Natural killer cell treated with Interleukin-12 subunit alpha and Interleukin-12 subunit beta and Interleukin-15 and Interleukin-18, amount 100 ng/mL, for 72 hours (primary cell): ENCODE data around the gene FBXW2. TPM values are rescaled to one million over a fixed set of nuclear protein-coding genes. Genes with fewer than 3 reads are reported as not detected.

Source experiments
- ATAC-seq, 2 donors: fragments of 150-1000 bp; cut with Tn5 transposase in 1 of 2; sonication (Bioruptor Pico), chemical (Tn5 transposase) in 1 of 2; 2 replicates each; pipeline ENCODE4 v1.10.0; 2021
- DNase-seq: peaks from one replicate; pipeline ENCODE4 v3.0.0; 2022; ENCODE audit warnings: low spot score
- H3K27ac Mint-ChIP-seq, 2 donors: 1 replicate in 1 of 2; 2 replicates in 1 of 2; pipeline ENCODE4 v1.8.0; 2022; ENCODE audit warnings: mixed read lengths in 2 of 2, mild to moderate bottlenecking in 1 of 2, moderate library complexity in 1 of 2
- H3K27me3 Mint-ChIP-seq, 2 donors: 1 replicate in 1 of 2; 2 replicates in 1 of 2; pipeline ENCODE4 v1.8.0; 2022; ENCODE audit warnings: mixed read lengths in 2 of 2
- H3K36me3 Mint-ChIP-seq: one replicate; pipeline ENCODE4 v1.8.0; 2022; ENCODE audit warnings: mixed read lengths
- H3K4me1 Mint-ChIP-seq, 2 donors: 1 replicate in 1 of 2; 2 replicates in 1 of 2; pipeline ENCODE4 v1.8.0; 2022; ENCODE audit warnings: low read depth in 2 of 2, mixed read lengths in 2 of 2, mild to moderate bottlenecking in 1 of 2
- H3K4me3 Mint-ChIP-seq: one replicate; pipeline ENCODE4 v1.8.0; 2022; ENCODE audit warnings: mixed read lengths
- H3K9me3 Mint-ChIP-seq: 2 replicates; pipeline ENCODE4 v1.8.0; 2022; ENCODE audit warnings: mixed read lengths
- total RNA-seq, 2 donors: library from RNA; stranded (reverse); gene quantifications; one replicate each; pipeline ENCODE4 v1.2.3, GENCODE V29; 2022

The FBXW2 gene
- total RNA-seq, 2 donors from 2014 or later, result 73.6 to 105 TPM

DNA sequence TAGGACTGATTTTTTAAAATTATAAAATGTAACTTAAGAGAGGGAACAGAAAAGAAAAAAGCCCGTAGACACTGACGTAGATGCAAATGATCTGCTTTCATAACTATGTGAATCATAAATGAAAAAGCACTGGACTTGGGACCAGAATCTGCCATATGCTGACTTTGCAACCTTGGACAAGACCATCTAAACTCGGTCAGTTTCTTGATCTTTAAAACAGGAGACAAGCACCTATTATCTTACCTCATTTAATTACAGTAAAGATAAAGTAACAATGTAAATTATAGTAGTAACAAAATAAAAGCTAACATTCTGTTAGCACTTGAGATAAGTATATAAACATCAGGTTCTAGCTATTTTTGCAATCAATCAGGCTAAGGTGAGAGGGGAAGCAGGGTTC, 20.0 kb downstream of the FBXW2 start:
- no peak for ATAC-seq
- Mint-ChIP-seq H3K27me3 (no peaks in the 10 kb centered on the region), H3K4me3 (no peak overlapping the region), H3K27ac (no peak overlapping the region), H3K4me1 (peaks cover 4 to 7% of the 10 kb centered on the region in 2 donors), H3K9me3 (no peaks in the 10 kb centered on the region), H3K36me3 (peaks cover 48% of the 10 kb centered on the region)
- no peak for DNase-seq

DNA sequence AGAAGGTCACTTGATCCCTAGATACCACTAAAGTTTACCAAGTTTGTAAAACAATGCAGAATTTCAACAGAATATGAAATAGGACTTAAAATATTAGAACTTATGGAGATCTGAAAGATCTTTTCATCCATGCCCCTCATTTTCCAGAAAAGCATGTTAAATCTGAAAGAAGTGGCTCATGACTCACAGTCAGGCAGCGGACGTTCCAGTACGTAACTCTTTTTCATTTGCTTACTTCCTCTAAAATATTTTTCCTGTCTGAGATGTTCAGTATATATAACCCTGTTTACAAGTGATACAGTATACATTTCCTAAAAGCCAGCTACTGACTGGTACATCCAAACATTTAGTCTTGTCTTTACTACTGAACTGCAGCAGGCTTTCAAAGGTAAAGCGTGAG, 22.3 kb downstream of the FBXW2 start:
- DNase-seq (no peak), ATAC-seq (no peak)
- H3K4me1 Mint-ChIP-seq, result peaks cover 2 to 4% of the 10 kb centered on the region in 2 donors
- no peaks in the 10 kb centered on the region for H3K9me3 Mint-ChIP-seq
- H3K27ac Mint-ChIP-seq, result peak overlapping the region; percentile 18 to 37
- H3K27me3 Mint-ChIP-seq, result no peaks in the 10 kb centered on the region
- peaks cover 38% of the 10 kb centered on the region for H3K36me3 Mint-ChIP-seq
- H3K4me3 Mint-ChIP-seq, result no peak overlapping the region

DNA sequence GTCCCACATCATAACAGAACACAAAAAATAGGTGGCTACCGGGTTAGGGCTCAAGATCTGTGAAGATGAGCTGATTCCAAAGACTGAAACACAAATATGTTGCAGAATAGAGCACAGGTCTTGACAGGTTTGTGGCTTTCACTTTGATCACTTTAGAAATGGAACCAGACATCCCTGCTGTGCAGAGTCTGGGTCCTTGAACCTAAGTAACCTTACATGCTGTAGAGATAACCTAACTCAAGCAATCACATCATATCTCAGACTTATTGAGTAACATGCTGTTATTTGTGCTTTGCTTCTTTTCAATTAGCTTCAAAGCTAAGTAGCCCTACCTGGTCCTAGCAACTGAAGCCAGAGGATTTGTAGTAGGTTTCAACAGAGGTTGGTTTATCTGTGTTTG, 24.3 kb downstream of the FBXW2 start:
- peaks cover 0 to 5% of the 10 kb centered on the region in 2 donors for H3K4me1 Mint-ChIP-seq
- H3K9me3 Mint-ChIP-seq, result no peaks in the 10 kb centered on the region
- no peaks in the 10 kb centered on the region for H3K27me3 Mint-ChIP-seq
- DNase-seq, result no peak
- no peak overlapping the region for H3K27ac Mint-ChIP-seq
- no peak overlapping the region for H3K4me3 Mint-ChIP-seq
- no peak for ATAC-seq
- H3K36me3 Mint-ChIP-seq, result peaks cover 32% of the 10 kb centered on the region

DNA sequence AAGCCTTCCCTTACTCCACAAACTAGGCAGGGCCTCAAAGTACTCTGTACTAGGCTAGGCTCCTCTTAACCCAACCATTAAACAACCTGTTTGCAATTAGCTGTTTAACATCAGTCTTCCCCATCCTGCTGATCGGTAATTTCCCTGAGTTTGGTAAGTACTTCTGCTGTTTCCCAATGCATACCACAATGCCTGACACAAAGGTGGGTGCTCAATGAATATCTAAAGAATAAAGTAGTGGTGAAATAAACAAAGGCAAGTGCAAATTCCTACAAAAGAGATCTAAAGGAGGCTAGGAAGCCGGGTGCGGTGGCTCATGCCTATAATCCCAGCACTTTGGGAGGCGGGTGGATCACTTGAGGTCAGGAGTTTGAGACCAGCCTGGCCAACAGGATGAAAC, 25.0 kb downstream of the FBXW2 start:
- no peak for DNase-seq
- peak overlapping the region in 1 of 2 donors; percentile 56 for H3K27ac Mint-ChIP-seq
- H3K27me3 Mint-ChIP-seq, result no peaks in the 10 kb centered on the region
- H3K36me3 Mint-ChIP-seq, result peaks cover 32% of the 10 kb centered on the region
- no peak overlapping the region for H3K4me3 Mint-ChIP-seq
- ATAC-seq, result no peak
- H3K9me3 Mint-ChIP-seq, result no peaks in the 10 kb centered on the region
- H3K4me1 Mint-ChIP-seq, result peaks cover 0 to 5% of the 10 kb centered on the region in 2 donors

DNA sequence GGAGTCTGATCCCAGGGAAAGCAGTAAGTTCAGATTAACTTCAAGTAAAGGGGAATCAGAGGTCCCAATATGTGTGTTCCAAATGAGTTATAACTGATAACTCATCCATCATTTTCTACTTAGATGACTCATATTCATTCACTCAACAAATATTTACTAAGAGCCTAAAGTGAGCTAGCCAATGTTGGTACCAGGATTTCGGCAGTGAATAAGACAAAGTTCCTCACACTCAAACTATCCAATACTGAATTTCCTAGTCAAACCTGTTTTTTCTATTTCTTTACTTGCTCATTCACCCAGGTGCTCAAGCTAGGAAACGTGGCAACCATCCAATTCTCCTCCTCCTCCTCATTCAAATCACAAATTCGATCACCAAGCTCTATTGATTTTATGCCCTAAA, 25.8 kb downstream of the FBXW2 start:
- Mint-ChIP-seq H3K27me3 (no peaks in the 10 kb centered on the region), H3K4me1 (peaks cover 0 to 5% of the 10 kb centered on the region in 2 donors), H3K4me3 (no peak overlapping the region), H3K36me3 (peaks cover 28% of the 10 kb centered on the region), H3K27ac (no peak overlapping the region), H3K9me3 (no peaks in the 10 kb centered on the region)
- DNase-seq, result no peak
- ATAC-seq, result no peak

DNA sequence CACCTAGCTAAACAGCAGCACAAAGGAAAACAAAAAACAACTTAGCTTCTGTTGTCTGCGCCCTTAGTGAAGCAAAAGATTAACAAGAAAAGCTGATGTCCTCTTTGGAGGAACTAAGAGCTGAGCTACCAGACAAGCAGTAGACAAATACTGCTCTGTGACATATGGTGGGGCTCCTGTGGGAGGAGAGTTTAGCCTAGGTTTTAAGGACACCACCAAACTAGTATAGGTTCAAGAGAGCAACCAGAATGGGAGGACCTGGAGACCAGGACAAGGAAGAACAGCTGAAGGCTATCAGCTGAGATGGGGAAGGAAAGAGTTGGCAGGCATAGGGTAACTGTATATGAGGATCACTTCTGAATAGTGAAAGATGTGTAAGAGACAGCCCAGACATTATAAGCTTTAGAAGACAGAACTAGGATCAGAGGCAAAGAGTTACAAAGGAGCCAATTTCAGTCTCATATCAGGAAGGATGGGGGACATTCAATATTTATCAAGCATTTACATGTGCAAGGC, 27.2 kb downstream of the FBXW2 start:
- peaks cover 21% of the 10 kb centered on the region for H3K36me3 Mint-ChIP-seq
- H3K4me3 Mint-ChIP-seq, result no peak overlapping the region
- ATAC-seq, result no peak
- H3K4me1 Mint-ChIP-seq, result peaks cover 0 to 5% of the 10 kb centered on the region in 2 donors
- DNase-seq, result no peak
- H3K27ac Mint-ChIP-seq, result peak overlapping the region in 1 of 2 donors; percentile 4
- H3K27me3 Mint-ChIP-seq, result no peaks in the 10 kb centered on the region
- H3K9me3 Mint-ChIP-seq, result no peaks in the 10 kb centered on the region

DNA sequence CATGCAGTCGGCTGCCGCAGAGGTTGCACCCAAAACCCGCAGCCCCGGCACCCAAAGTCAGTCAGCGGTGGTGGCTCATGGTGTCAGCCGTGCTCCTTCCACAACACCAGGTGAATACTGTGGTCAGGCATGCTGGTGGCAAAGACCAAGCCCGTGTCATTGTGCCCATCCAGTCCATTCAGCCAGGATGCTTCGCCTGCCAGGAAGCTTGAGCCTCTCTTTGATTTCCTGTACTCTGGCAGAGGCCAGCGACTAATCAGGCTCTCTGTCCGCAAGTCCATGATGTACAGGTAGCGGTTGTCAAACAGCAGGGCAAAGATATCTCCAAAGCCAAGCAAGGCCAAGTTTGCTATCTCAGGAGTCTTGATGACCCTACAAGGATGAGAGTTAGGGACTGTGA, 28.7 kb downstream of the FBXW2 start:
- Mint-ChIP-seq H3K27me3 (no peaks in the 10 kb centered on the region), H3K9me3 (no peaks in the 10 kb centered on the region), H3K4me1 (peaks cover 0 to 5% of the 10 kb centered on the region in 2 donors), H3K27ac (no peak overlapping the region), H3K36me3 (peaks cover 19% of the 10 kb centered on the region), H3K4me3 (no peak overlapping the region)
- ATAC-seq (no peak), DNase-seq (no peak)

DNA sequence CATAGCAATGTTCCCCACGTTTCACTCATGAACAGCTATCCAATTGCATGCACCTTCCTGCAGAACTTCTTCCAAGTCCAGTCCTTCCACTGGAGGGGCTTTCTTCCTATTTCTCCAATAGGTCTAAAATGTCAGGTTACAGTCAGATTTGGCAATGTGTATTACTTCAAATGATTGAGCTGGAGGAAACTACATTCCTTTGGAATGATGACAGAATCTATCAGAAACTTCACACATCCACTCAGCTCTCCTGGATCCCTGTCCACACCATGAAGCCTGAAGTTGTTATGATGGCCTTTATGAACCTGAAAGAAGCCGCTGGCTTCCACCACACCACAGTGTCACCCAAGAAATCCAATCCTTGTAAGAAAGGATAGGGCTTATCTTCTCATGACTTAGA, 32.2 kb downstream of the FBXW2 start:
- Mint-ChIP-seq H3K36me3 (peaks cover 19% of the 10 kb centered on the region), H3K27ac (no peak overlapping the region), H3K4me1 (peaks cover 0 to 3% of the 10 kb centered on the region in 2 donors), H3K9me3 (no peaks in the 10 kb centered on the region), H3K27me3 (no peaks in the 10 kb centered on the region), H3K4me3 (no peak overlapping the region)
- no peak for DNase-seq
- ATAC-seq, result no peak

DNA sequence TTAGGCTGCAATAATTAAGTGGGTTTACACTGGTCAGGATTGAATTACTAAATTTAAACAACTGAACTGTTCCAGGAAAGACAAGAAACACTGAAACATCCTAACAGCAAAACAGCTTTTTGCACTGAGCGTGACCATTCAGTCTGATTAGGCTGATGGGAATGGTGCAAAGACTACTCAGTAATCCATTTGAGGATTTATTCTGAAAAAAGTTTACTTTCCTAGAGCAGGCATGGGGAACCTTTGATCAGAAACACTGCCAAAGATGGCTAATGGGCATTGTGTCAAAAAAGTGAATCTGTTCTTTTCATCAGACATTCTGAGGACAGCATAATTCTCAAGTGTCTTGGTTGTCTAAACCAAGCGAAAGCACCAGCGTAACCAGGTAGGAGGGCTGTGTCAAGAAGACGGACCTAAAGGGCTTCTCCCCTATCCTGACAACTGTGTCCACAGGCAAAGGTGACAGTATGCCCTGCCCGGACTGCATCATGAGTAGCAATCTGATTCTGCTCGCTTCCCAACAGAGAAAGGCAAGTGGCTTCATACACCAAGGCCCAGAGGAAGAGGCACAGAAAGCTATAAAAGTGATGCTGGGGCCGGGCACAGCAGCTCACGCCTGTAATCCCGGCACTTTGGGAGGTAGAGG, 33.3 kb downstream of the FBXW2 start:
- ATAC-seq (no peak), DNase-seq (no peak)
- H3K4me1 Mint-ChIP-seq, result no peaks in the 10 kb centered on the region
- no peak overlapping the region for H3K4me3 Mint-ChIP-seq
- peak overlapping the region in 1 of 2 donors; percentile 1 for H3K27ac Mint-ChIP-seq
- H3K9me3 Mint-ChIP-seq, result no peaks in the 10 kb centered on the region
- H3K27me3 Mint-ChIP-seq, result no peaks in the 10 kb centered on the region
- peaks cover 15% of the 10 kb centered on the region for H3K36me3 Mint-ChIP-seq

DNA sequence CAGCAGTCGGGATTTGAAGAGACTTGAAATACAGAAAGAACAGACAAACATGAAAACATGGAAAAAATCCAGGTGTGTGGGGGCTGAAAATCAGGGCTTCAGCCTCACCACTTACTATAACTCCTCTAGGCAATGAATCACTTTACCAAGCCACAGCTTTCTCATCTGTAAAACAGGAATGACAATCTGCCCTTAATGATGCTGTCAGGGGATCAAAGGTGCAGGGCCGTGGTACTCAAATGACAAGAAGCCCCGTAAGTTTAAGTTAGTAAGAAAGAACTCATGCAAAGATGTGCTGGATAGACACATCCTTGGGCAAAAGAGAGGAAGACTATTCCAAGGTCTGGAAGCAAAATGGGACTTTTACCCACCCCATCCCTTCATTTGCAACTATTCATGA, 34.7 kb downstream of the FBXW2 start:
- Mint-ChIP-seq H3K36me3 (peaks cover 15% of the 10 kb centered on the region), H3K27ac (no peak overlapping the region), H3K4me3 (no peak overlapping the region), H3K4me1 (no peaks in the 10 kb centered on the region), H3K27me3 (no peaks in the 10 kb centered on the region), H3K9me3 (no peaks in the 10 kb centered on the region)
- DNase-seq (no peak), ATAC-seq (no peak)

DNA sequence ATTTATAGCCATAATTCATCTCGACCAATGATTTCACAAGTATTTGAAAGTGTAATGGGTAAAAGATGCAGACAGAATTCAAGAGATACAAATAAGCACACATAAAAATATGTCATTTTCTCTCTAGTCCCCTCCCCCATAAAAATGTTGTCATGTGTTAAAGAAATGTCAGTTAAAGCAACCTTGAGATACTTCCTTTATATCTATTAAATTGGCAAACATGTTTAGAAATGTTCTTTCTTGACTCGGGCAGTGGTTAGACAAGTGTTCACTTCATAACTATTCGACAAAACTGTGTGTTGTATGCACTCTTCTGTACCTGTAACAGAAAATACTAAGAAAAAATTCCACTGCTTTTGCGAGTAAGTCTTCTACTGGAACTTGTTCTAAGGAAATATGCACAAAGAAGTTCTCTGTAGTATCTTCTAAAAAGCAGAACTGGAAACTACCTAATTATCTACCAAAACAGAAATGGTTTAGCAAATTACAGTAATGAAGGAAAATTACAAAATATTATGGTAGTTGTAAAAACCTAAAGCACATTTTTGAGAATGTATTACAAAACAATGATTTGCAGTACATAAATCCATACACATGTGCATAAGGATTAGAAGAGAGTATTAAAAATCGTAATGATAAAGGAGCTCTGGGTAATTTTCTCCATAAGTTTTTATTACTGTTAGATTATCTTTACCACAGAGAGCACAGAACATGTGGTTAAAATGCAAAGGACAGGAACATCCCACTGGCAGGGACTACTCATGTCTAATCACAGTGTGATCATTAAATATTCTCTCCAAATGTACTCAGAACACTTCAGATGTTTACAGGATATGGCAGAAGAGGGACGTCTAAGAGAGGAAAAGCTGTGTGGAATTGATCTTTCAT, 35.9 kb downstream of the FBXW2 start:
- DNase-seq, result no peak
- ATAC-seq, result no peak
- Mint-ChIP-seq H3K4me3 (no peak overlapping the region), H3K27me3 (no peaks in the 10 kb centered on the region), H3K27ac (peak overlapping the region; percentile 4 to 6), H3K4me1 (no peaks in the 10 kb centered on the region), H3K36me3 (peaks cover 15% of the 10 kb centered on the region), H3K9me3 (no peaks in the 10 kb centered on the region)

DNA sequence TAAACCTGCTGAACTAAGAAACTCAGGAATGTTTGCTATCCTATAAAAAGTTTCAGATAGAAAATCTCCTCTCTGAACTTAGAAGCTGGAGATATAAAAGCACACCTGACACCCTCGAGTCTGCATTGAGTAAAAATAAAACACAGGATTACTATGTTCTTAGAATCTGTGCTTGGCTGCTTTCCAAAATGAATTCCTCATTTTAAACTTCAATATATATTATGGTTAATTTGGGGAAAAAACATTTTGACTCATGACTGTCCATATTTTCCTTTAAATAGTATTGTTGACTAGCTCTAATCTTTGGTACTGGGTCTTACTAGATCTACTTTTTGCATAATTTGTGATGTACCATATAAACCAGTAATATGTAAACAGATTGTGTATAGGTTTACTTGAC, 36.7 kb downstream of the FBXW2 start:
- no peak for DNase-seq
- no peak overlapping the region for H3K4me3 Mint-ChIP-seq
- no peaks in the 10 kb centered on the region for H3K27me3 Mint-ChIP-seq
- no peaks in the 10 kb centered on the region for H3K4me1 Mint-ChIP-seq
- ATAC-seq, result no peak
- H3K9me3 Mint-ChIP-seq, result no peaks in the 10 kb centered on the region
- peak overlapping the region in 1 of 2 donors; percentile 6 for H3K27ac Mint-ChIP-seq
- peaks cover 15% of the 10 kb centered on the region for H3K36me3 Mint-ChIP-seq

DNA sequence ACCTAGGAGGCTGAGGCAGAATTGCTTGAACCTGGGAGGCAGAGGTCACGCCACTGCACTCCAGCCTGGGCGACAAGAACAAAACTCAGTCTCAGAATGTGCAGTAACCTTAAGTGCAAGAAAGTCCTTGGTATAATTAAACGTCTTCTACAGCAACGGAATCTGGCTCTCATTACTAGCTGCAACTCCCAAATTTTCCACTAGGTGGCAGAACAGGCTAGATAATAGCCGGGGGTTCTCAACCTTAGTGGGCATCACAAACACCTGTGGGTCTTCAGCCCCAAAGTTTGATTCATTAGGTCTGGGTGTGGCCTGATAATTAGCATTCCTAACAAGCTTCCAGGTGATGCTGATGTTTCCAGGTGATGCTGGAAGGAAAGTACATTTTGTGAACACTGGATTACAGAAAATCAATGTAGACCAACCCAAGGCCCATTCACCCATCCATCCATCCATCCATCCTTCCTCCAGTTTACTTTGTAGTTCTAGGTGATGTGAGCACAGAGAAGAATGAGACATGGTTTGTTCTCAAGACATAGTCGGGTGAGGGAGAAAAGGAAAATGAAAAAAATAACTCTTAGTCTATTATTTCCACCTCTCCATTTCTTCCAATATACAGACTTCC, 37.3 kb downstream of the FBXW2 start:
- H3K4me1 Mint-ChIP-seq, result no peaks in the 10 kb centered on the region
- no peak overlapping the region for H3K27ac Mint-ChIP-seq
- ATAC-seq (peak; percentile 53 to 65), DNase-seq (peak; percentile 72)
- H3K36me3 Mint-ChIP-seq, result peaks cover 15% of the 10 kb centered on the region
- no peaks in the 10 kb centered on the region for H3K9me3 Mint-ChIP-seq
- H3K4me3 Mint-ChIP-seq, result no peak overlapping the region
- no peaks in the 10 kb centered on the region for H3K27me3 Mint-ChIP-seq

DNA sequence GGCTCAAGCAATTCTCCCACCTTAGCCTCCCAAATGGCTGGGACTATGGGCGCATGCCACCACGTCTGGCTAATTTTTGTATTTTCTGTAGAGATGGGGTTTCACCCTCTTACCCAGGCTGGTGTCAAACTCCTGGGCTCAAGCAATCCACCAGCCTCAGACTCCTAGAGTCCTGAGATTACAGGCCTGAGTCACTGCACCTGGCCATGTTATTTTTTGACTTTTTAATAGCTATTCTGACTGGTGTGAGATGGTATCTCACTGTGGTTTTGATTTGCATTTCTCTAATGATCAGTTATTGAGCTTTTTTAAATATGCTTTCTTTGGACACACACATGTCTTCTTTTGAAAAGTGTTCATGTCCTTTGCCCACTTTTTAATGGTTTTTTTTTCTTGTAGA, 38.2 kb downstream of the FBXW2 start:
- Mint-ChIP-seq H3K9me3 (no peaks in the 10 kb centered on the region), H3K27ac (no peak overlapping the region), H3K4me1 (no peaks in the 10 kb centered on the region), H3K36me3 (peaks cover 15% of the 10 kb centered on the region), H3K27me3 (no peaks in the 10 kb centered on the region), H3K4me3 (no peak overlapping the region)
- no peak for DNase-seq
- no peak for ATAC-seq
